Prostate gland (tissue), 2 donors: Measurements from ENCODE around the gene PLSCR3. TPM values are rescaled to one million over a fixed set of nuclear protein-coding genes. Genes with fewer than 3 reads are reported as not detected.
A peak's percentile ranks its signal among the peaks of the same experiment; 100 is the strongest.

Experiments used
- DNase-seq: peaks from one replicate; pipeline ENCODE4 v3.0.0-alpha.2; 2019; ENCODE audit warnings: low spot score
- H3K27ac ChIP-seq, 2 donors: fragments of 200-600 bp; sonication (generic); 2 replicates each; pipeline ENCODE4 v1.5.1; 2017 to 2019
- H3K27me3 ChIP-seq: fragments of 200-600 bp; sonication (generic); replicated peaks from 2 replicates; pipeline ENCODE4 v1.5.1; 2019; ENCODE audit not compliant: insufficient read depth
- H3K36me3 ChIP-seq, 2 donors: fragments of 200-600 bp; sonication (generic); 1 replicate in 1 of 2; 2 replicates in 1 of 2; pipeline versions ENCODE4 v1.5.1 to v1.8.1; 2017 to 2019
- H3K4me1 ChIP-seq: fragments of 200-600 bp; sonication (generic); replicated peaks from 2 replicates; pipeline ENCODE4 v1.5.1; 2019
- H3K4me3 ChIP-seq, 2 donors: fragments of 200-600 bp; sonication (generic); 2 replicates each; pipeline ENCODE4 v1.5.1; 2017 to 2019
- H3K9me3 ChIP-seq: fragments of 200-600 bp; sonication (generic); 2 replicates; pipeline ENCODE4 v1.5.1; 2017
- CTCF ChIP-seq, 4 experiments: fragments of 200-600 bp in 2 of 4; fragments of 450-650 bp in 2 of 4; sonication (generic) in 2 of 4; IDR thresholded peaks; 1 replicate in 3 of 4; 2 replicates in 1 of 4; pipeline ENCODE4 v1.5.1; 2016 to 2019; ENCODE audit warnings: antibody characterized with exemption in 4 of 4, mild to moderate bottlenecking in 2 of 4, moderate library complexity in 2 of 4
- POLR2A ChIP-seq: fragments of 450-650 bp; IDR thresholded peaks from one replicate; pipeline ENCODE4 v1.6.1; 2016; ENCODE audit warnings: antibody characterized with exemption, mild to moderate bottlenecking
- POLR2AphosphoS5 ChIP-seq: sonication (generic); formaldehyde crosslinking; IDR thresholded peaks from one replicate; pipeline ENCODE4 v1.6.1; 2017; ENCODE audit warnings: antibody characterized with exemption
- WGBS: methylation state at CpG from one replicate; pipeline ENCODE4 v1.1.5; 2018; 5-methylcytosine and 5-hydroxymethylcytosine counted together
- intact Hi-C: fragments of 100-400 bp; cut with DNase I; formaldehyde crosslinking; loops from one replicate; pipeline ENCODE4 v1.14.2; 2022
- total RNA-seq, 2 donors: library from RNA; depleted of rRNA; stranded (reverse); fragments of >200 nt; gene quantifications; one replicate each; pipeline ENCODE4 v1.1.0, GENCODE V29; 2016

PLSCR3 gene
- total RNA-seq, 2 donors from 2014 or later: 25.8 to 26.4 TPM

- H3K27ac ChIP-seq: no peak within 1 kb of the TSS
- no peaks in the 10 kb centered on the region for H3K36me3 ChIP-seq
- no peaks in the 10 kb centered on the region for H3K9me3 ChIP-seq
- no peak for DNase-seq
- H3K27me3 ChIP-seq: no peaks in the 10 kb centered on the region
- no peak for TF ChIP-seq POLR2A
- TF ChIP-seq POLR2AphosphoS5: no peak
- TF ChIP-seq CTCF (IDR thresholded peaks at IDR 0.05): no peak
- H3K4me1 ChIP-seq: no peaks in the 10 kb centered on the region
- WGBS: 60% methylated on average over 12 of the region's 12 CpGs
- intact Hi-C loops: no loop called here
- H3K4me3 ChIP-seq: no peak within 1 kb of the TSS
Measured at GRCh38 chr17:7407485-7408251, 13.3 kb upstream of the PLSCR3 start, which contains the start of gene NLGN2. Gene NLGN2, plus strand, starts transcription at chr17:7407845. Its CDS starts 411 bp downstream, at chr17:7408256.

- intact Hi-C loops: no loop called here
- H3K4me3 ChIP-seq: no peak overlapping the region
Measured at GRCh38 chr17:7407082-7407481, 12.8 kb upstream of the PLSCR3 start.

GRCh38 chr17:7406235-7406825, 12.0 kb upstream of the PLSCR3 start:
- DNase-seq: no peak
- 43% methylated on average over 12 of the region's 12 CpGs for WGBS
- Histone ChIP-seq H3K4me1 (no peaks in the 10 kb centered on the region), H3K27ac (no peak overlapping the region), H3K36me3 (no peaks in the 10 kb centered on the region), H3K4me3 (no peak overlapping the region), H3K9me3 (no peaks in the 10 kb centered on the region), H3K27me3 (no peaks in the 10 kb centered on the region)
- intact Hi-C loops: no loop called here
- TF ChIP-seq POLR2A: no peak
- TF ChIP-seq CTCF (IDR thresholded peaks at IDR 0.05): no peak
- no peak for TF ChIP-seq POLR2AphosphoS5

More at GRCh38 chr17:7407082-7407481, 12.8 kb upstream of the PLSCR3 start:
- Histone ChIP-seq H3K27me3 (no peaks in the 10 kb centered on the region), H3K9me3 (no peaks in the 10 kb centered on the region), H3K27ac (no peak overlapping the region), H3K4me1 (no peaks in the 10 kb centered on the region), H3K36me3 (no peaks in the 10 kb centered on the region)
- DNase-seq: no peak
- WGBS: 88% methylated on average over 13 of the region's 13 CpGs
- no peak for TF ChIP-seq POLR2A
- TF ChIP-seq POLR2AphosphoS5: no peak
- no peak for TF ChIP-seq CTCF (IDR thresholded peaks at IDR 0.05)

- intact Hi-C loops: no loop called here
- no peak for DNase-seq
- Histone ChIP-seq H3K4me1 (no peaks in the 10 kb centered on the region), H3K27me3 (no peaks in the 10 kb centered on the region), H3K27ac (peak overlapping the region; percentile 83 to 86), H3K9me3 (no peaks in the 10 kb centered on the region), H3K36me3 (no peaks in the 10 kb centered on the region), H3K4me3 (peak overlapping the region; percentile 70 to 80)
- no peak for TF ChIP-seq POLR2A
- TF ChIP-seq CTCF (IDR thresholded peaks at IDR 0.05): no peak
- TF ChIP-seq POLR2AphosphoS5: no peak
- WGBS: 13% methylated on average over 27 of the region's 38 CpGs
Measured at GRCh38 chr17:7405350-7406234, 11.3 kb upstream of the PLSCR3 start.
